ENCODE measurements around the gene PRR14L.
A peak's percentile ranks its signal among the peaks of the same experiment; 100 is the strongest.
"Not testable (repeated sequence)": the region's sequence is repeated elsewhere in the genome, so short reads cannot be mapped to it uniquely, and the experiment has no call there.

Gene PRR14L

GRCh38 chr22:31739795-31740201 lies 10.1 kb downstream of the PRR14L start:
- DNase-seq = no peak

GRCh38 chr22:31738566-31738965 lies 11.4 kb downstream of the PRR14L start:
- DNase-seq = no peak

GRCh38 chr22:31737932-31738331 lies 12.0 kb downstream of the PRR14L start:
- DNase-seq = no peak

- no peak for DNase-seq
Observed at GRCh38 chr22:31736458-31736857, 13.5 kb downstream of the PRR14L start.

- DNase-seq = no peak
Observed at GRCh38 chr22:31734512-31734911, 15.4 kb downstream of the PRR14L start.

GRCh38 chr22:31733580-31734079 lies 16.3 kb downstream of the PRR14L start:
- DNase-seq = no peak

- no peak for DNase-seq
Observed at GRCh38 chr22:31732089-31732829, 17.7 kb downstream of the PRR14L start.

GRCh38 chr22:31730344-31730711 lies 19.6 kb downstream of the PRR14L start:
- DNase-seq = no peak

GRCh38 chr22:31728857-31729256 lies 21.1 kb downstream of the PRR14L start:
- DNase-seq = no peak

- no peak for DNase-seq
Observed at GRCh38 chr22:31726692-31727091, 23.2 kb downstream of the PRR14L start.

GRCh38 chr22:31723723-31724122 lies 26.2 kb downstream of the PRR14L start:
- no peak for DNase-seq

GRCh38 chr22:31719850-31720471 lies 30.0 kb downstream of the PRR14L start:
- no peak for DNase-seq

GRCh38 chr22:31715147-31715778 lies 34.7 kb downstream of the PRR14L start:
- no peak for DNase-seq

- DNase-seq = peak; percentile 29 to 66
Observed at GRCh38 chr22:31711226-31711625, 38.7 kb downstream of the PRR14L start.

GRCh38 chr22:31707519-31707918 lies 42.4 kb downstream of the PRR14L start:
- no peak for DNase-seq

GRCh38 chr22:31695423-31695822 lies 54.5 kb downstream of the PRR14L start:
- no peak for DNase-seq

- not testable (repeated sequence) for DNase-seq
Observed at GRCh38 chr22:31694046-31694445, 55.9 kb downstream of the PRR14L start.

- peak; percentile 35 to 46 for DNase-seq
Observed at GRCh38 chr22:31692186-31692886, 57.6 kb downstream of the PRR14L start.

GRCh38 chr22:31691408-31691807 lies 58.5 kb downstream of the PRR14L start:
- no peak for DNase-seq

- no peak for DNase-seq
Observed at GRCh38 chr22:31683181-31684105, 66.5 kb downstream of the PRR14L start.

GRCh38 chr22:31682751-31683150 lies 67.2 kb downstream of the PRR14L start:
- no peak for DNase-seq

All from inflammatory macrophage treated with lipopolysaccharide for 1 hour (primary cell).